HCT116 (cell line): ENCODE data around the gene WDR82. TPM values are rescaled to one million over a fixed set of nuclear protein-coding genes. Genes with fewer than 3 reads are reported as not detected.

Experiments used
- ATAC-seq: fragments of 200-7000 bp; cut with Tn5 transposase; 2 replicates; pipeline ENCODE4 v1.9.1; 2020; ENCODE audit warnings: mild to moderate bottlenecking, moderate library complexity
- BruUV-seq: library from RNA; stranded (reverse); fragments of 400-500 nt; replicated peaks from 2 replicates; lab custom pipeline; 2021; lab: Mats Ljungman, UMichigan
- CTCF ChIA-PET: fragments of 300-600 bp; sonication (Branson Sonifier 250); formaldehyde crosslinking; loops from one replicate; lab custom pipeline; 2021; ENCODE audit warnings: antibody characterized with exemption; lab: Charles Lee
- POLR2A ChIA-PET: fragments of 300-600, 350-600 bp; sonication (Branson Sonifier 250); formaldehyde crosslinking; loops from one replicate; lab custom pipeline; 2021; ENCODE audit warnings: antibody characterized with exemption; lab: Charles Lee
- RAD21 ChIA-PET, 2 experiments: fragments of 300-600 bp; sonication (Branson Sonifier 250); formaldehyde crosslinking; loops; one replicate each; lab custom pipeline; 2023; ENCODE audit warnings: low total read pairs in 2 of 2; ENCODE audit not compliant: uncharacterized antibody in 2 of 2, unreplicated experiment in 2 of 2, low non-redundant PET in 1 of 2; lab: Charles Lee
- DNase-seq: peaks from one replicate; pipeline ENCODE4 v3.0.0-alpha.2; 2010; ENCODE audit warnings: low read depth, low spot score
- H2AFZ ChIP-seq: fragments of 200-600 bp; shearing (Covaris generic), sonication (generic); 2 replicates; pipeline ENCODE4 v1.6.1; 2017; ENCODE audit warnings: low read depth, mixed run types, mixed read lengths, antibody characterized with exemption, low read length; ENCODE audit not compliant: poor library complexity, severe bottlenecking
- H3K27ac ChIP-seq: 2 replicates; pipeline ENCODE4 v1.5.1; 2012; ENCODE audit warnings: low read depth, low read length
- H3K27me3 ChIP-seq: fragments of 200-600 bp; sonication (generic); 2 replicates; pipeline ENCODE4 v1.6.1; 2016; ENCODE audit warnings: mixed run types, low read length, mixed read lengths; ENCODE audit not compliant: insufficient read depth
- H3K36me3 ChIP-seq, 2 experiments: fragments of 200-500 bp in 1 of 2; fragments of 200-600 bp in 1 of 2; sonication (Bioruptor generic) in 1 of 2; sonication (generic) in 1 of 2; 2 replicates each; pipeline versions ENCODE4 v1.5.1 to v1.6.1; 2014 to 2016; ENCODE audit warnings: low read length in 2 of 2, inconsistent platforms in 1 of 2, mixed read lengths in 1 of 2, mixed run types in 1 of 2; ENCODE audit not compliant: insufficient read depth in 2 of 2, control insufficient read depth in 1 of 2
- H3K4me1 ChIP-seq, 2 experiments: fragments of 200-600 bp in 1 of 2; sonication (generic) in 1 of 2; 2 replicates each; pipeline versions ENCODE4 v1.5.1 to v1.6.1; 2012 to 2017; ENCODE audit warnings: low read length in 2 of 2, inconsistent platforms in 1 of 2, mild to moderate bottlenecking in 1 of 2, mixed read lengths in 1 of 2, mixed run types in 1 of 2, moderate library complexity in 1 of 2; ENCODE audit not compliant: insufficient read depth in 2 of 2, control insufficient read depth in 1 of 2
- H3K4me2 ChIP-seq: fragments of 200-600 bp; sonication (generic); 2 replicates; pipeline ENCODE4 v1.6.1; 2017; ENCODE audit warnings: mixed run types, low read length, mixed read lengths
- H3K4me3 ChIP-seq, 2 experiments: fragments of 200-600 bp in 1 of 2; sonication (generic) in 1 of 2; replicated peaks in 1 of 2; 2 replicates each; pipeline ENCODE4 v1.5.1; 2011 to 2016; ENCODE audit warnings: low read length in 2 of 2, control low read depth in 1 of 2, low read depth in 1 of 2, mild to moderate bottlenecking in 1 of 2, mixed read lengths in 1 of 2, mixed run types in 1 of 2
- H3K79me2 ChIP-seq: fragments of 200-600 bp; sonication (generic); 2 replicates; pipeline ENCODE4 v1.6.1; 2017; ENCODE audit warnings: mild to moderate bottlenecking, mixed run types, low read length, moderate library complexity, mixed read lengths; ENCODE audit not compliant: insufficient read depth
- H3K9ac ChIP-seq: fragments of 200-600 bp; sonication (generic); 2 replicates; pipeline ENCODE4 v1.6.1; 2016; ENCODE audit warnings: low read length, mixed read lengths
- H3K9me2 ChIP-seq: fragments of 200-600 bp; sonication (generic), shearing (Covaris generic); 2 replicates; pipeline ENCODE4 v1.6.1; 2017; ENCODE audit warnings: mixed run types, mild to moderate bottlenecking, moderate library complexity; ENCODE audit not compliant: insufficient read depth
- H3K9me3 ChIP-seq, 2 experiments: fragments of 200-500 bp in 1 of 2; fragments of 200-600 bp in 1 of 2; sonication (Bioruptor generic) in 1 of 2; sonication (generic) in 1 of 2; 2 replicates each; pipeline ENCODE4 v1.6.1; 2014 to 2017; ENCODE audit warnings: low read length in 2 of 2, mixed read lengths in 2 of 2, inconsistent platforms in 1 of 2, low read depth in 1 of 2, mild to moderate bottlenecking in 1 of 2, mixed run types in 1 of 2, moderate library complexity in 1 of 2; ENCODE audit not compliant: control insufficient read depth in 1 of 2, insufficient read depth in 1 of 2
- H4K20me1 ChIP-seq: fragments of 200-600 bp; sonication (generic), shearing (Covaris generic); 2 replicates; pipeline ENCODE4 v1.6.1; 2017; ENCODE audit warnings: mixed run types, mild to moderate bottlenecking, moderate library complexity; ENCODE audit not compliant: insufficient read depth
- CEBPB ChIP-seq: IDR thresholded peaks from 2 replicates; pipeline ENCODE4 v1.6.1; 2012; ENCODE audit warnings: low read depth
- EZH2 ChIP-seq: fragments of 200-600 bp; sonication (generic); IDR thresholded peaks from 2 replicates; pipeline ENCODE4 v1.6.1; 2017; ENCODE audit warnings: antibody characterized with exemption, mixed run types
- FOSL1 ChIP-seq: IDR thresholded peaks from 2 replicates; pipeline ENCODE4 v1.6.1; 2012; ENCODE audit warnings: low read depth
- JUND ChIP-seq: IDR thresholded peaks from 2 replicates; pipeline ENCODE4 v1.6.1; 2012
- MAX ChIP-seq: IDR thresholded peaks from 2 replicates; pipeline ENCODE4 v1.6.1; 2012
- POLR2A ChIP-seq: IDR thresholded peaks from 2 replicates; pipeline ENCODE4 v1.7.0; 2011; ENCODE audit warnings: borderline replicate concordance; ENCODE audit not compliant: insufficient read depth, insufficient read length; ENCODE audit errors: extremely low read depth
- RAD21 ChIP-seq: IDR thresholded peaks from 2 replicates; pipeline ENCODE4 v1.6.1; 2012; ENCODE audit warnings: low read depth, mild to moderate bottlenecking
- REST ChIP-seq: IDR thresholded peaks from 2 replicates; pipeline ENCODE4 v1.6.1; 2012; ENCODE audit warnings: low read depth
- SP1 ChIP-seq: IDR thresholded peaks from 2 replicates; pipeline ENCODE4 v1.6.1; 2012; ENCODE audit warnings: low read depth
- TCF7L2 ChIP-seq: IDR thresholded peaks from 2 replicates; pipeline ENCODE4 v1.7.0; 2011; ENCODE audit warnings: borderline replicate concordance, inconsistent platforms; ENCODE audit not compliant: insufficient read depth, insufficient read length; ENCODE audit errors: extremely low read depth
- ZBTB33 ChIP-seq: IDR thresholded peaks from 2 replicates; pipeline ENCODE4 v1.6.1; 2011; ENCODE audit warnings: mild to moderate bottlenecking, low read length, moderate library complexity; ENCODE audit not compliant: insufficient replicate concordance; ENCODE audit errors: extremely low read depth
- ZFX ChIP-seq: fragments of 450-650 bp; IDR thresholded peaks from 2 replicates; pipeline ENCODE4 v1.6.1; 2017
- ZNF274 ChIP-seq: fragments of 200-500 bp; sonication (Bioruptor generic); IDR thresholded peaks from 2 replicates; pipeline ENCODE4 v1.6.1; 2014; ENCODE audit warnings: mild to moderate bottlenecking, low read depth, low read length, inconsistent platforms
- intact Hi-C: fragments of 100-400 bp; cut with micrococcal nuclease; formaldehyde crosslinking; loops from 2 replicates; pipeline ENCODE4 v1.10.0; 2022
- total RNA-seq: library from RNA; stranded (reverse); gene quantifications from one replicate; pipeline ENCODE4 v1.2.1, GENCODE V29; 2021; ENCODE audit not compliant: unreplicated experiment
- TF ChIP-seq, protein P1 (sequence below): IDR thresholded peaks from 2 replicates; pipeline ENCODE4 v1.6.1; 2012

WDR82 gene
- total RNA-seq, 1 experiment from 2014 or later: 89.7 TPM

DNA sequence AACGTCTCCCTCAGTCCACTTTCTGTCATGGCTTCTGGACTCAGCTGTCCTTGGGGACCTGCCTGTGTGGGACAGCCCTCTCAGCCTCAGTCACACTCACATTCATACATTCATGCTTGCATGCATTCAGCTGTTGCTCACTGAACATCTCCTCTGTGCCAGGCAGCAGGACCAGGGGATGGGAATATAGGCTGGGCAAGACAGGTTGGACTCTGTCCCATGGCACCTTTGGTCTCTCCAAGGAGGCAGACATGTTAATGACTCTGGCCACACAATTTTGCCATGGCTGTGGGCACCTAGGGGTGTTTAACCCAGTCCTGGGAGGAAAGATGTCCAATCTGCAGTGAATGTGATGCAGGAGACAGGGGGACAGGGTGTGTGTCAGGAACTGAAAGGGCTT lies 29.9 kb upstream of the WDR82 start:
- BruUV-seq: no TSS peak
- ATAC-seq: no peak

More for the DNA sequence above, 29.9 kb upstream of the WDR82 start:
- DNase-seq: no peak
- H3K9ac ChIP-seq: no peak overlapping the region
- RAD21 ChIA-PET: no interaction called here
- TF ChIP-seq FOSL1 (no peak), POLR2A (no peak), RAD21 (no peak), EZH2 (no peak), REST (no peak), JUND (no peak), MAX (no peak), ZBTB33 (no peak), ZFX (no peak), ZNF274 (no peak), CEBPB (no peak), TCF7L2 (no peak), SP1 (no peak)
- TF ChIP-seq, protein P1, sequence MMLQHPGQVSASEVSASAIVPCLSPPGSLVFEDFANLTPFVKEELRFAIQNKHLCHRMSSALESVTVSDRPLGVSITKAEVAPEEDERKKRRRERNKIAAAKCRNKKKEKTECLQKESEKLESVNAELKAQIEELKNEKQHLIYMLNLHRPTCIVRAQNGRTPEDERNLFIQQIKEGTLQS: no peak
- H3K4me2 ChIP-seq: no peak overlapping the region
- H3K9me3 ChIP-seq: no peaks in the 10 kb centered on the region
- no peak overlapping the region for H3K4me3 ChIP-seq
- POLR2A ChIA-PET: no interaction called here
- H3K9me2 ChIP-seq: no peaks in the 10 kb centered on the region
- H3K27ac ChIP-seq: no peak overlapping the region
- CTCF ChIA-PET: no interaction called here
- no peaks in the 10 kb centered on the region for H3K79me2 ChIP-seq
- H4K20me1 ChIP-seq: no peaks in the 10 kb centered on the region
- H2AFZ ChIP-seq: no peak overlapping the region
- H3K27me3 ChIP-seq: no peaks in the 10 kb centered on the region
- intact Hi-C loops: no loop called here
- no peaks in the 10 kb centered on the region for H3K36me3 ChIP-seq
- peaks cover 3 to 6% of the 10 kb centered on the region in 2 experiments; a peak in 3 of 4 replicates for H3K4me1 ChIP-seq
